HG02763 (cell line): Measurements from ENCODE around the gene FAM24B.

Experiments used
- ATAC-seq: cut with Tn5 transposase; IDR thresholded peaks from one replicate; pipeline ENCODE4 v1.9.1; 2021; ENCODE audit warnings: mild to moderate bottlenecking, moderate library complexity; ENCODE audit not compliant: unreplicated experiment

Gene FAM24B

DNA sequence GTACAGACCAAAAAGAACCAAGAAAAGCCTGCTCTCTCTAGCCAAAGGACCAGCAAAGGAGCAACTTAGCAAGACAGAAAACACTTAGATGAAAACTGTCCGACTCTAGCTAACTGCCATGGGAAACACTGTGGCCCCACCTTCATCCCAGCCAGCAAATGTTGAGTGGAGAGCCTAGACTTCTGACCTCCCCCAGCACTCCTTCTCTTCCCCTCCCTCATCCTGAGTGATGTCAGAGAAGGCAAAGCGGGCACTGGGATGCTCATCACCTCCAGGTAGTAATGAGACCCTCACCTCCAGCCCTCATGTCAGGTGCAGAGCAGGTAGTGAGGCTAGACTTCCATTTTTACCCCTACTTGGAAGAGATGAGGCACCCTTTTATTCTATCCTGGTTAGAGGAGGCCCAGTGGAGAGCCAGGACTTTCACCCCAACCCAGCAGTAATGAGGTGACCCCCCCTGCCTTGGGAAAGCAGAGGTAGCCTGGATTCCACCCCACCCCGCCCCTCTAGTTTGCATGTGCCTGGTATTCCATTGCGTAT, 50.6 kb downstream of the FAM24B start:
- ATAC-seq = no peak

DNA sequence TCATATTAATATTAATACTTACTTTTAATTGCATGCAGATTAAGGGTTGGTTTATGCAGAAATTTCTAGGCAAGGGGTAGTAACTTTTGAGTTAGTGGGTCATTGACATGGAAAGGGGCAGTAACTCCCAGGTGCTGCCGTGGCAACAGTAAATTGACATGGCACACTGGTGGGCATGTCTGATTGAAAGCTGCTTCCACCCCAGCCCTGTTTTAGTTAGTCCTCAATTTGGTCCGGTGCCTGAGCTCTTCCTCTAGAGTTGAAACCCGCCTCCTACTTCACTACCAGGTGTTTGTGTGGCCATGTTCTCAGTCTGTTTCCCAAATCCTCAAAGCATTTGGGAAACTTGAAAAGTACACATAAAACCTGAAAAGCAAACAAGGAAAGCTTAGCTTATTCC, 52.1 kb downstream of the FAM24B start:
- ATAC-seq = no peak

DNA sequence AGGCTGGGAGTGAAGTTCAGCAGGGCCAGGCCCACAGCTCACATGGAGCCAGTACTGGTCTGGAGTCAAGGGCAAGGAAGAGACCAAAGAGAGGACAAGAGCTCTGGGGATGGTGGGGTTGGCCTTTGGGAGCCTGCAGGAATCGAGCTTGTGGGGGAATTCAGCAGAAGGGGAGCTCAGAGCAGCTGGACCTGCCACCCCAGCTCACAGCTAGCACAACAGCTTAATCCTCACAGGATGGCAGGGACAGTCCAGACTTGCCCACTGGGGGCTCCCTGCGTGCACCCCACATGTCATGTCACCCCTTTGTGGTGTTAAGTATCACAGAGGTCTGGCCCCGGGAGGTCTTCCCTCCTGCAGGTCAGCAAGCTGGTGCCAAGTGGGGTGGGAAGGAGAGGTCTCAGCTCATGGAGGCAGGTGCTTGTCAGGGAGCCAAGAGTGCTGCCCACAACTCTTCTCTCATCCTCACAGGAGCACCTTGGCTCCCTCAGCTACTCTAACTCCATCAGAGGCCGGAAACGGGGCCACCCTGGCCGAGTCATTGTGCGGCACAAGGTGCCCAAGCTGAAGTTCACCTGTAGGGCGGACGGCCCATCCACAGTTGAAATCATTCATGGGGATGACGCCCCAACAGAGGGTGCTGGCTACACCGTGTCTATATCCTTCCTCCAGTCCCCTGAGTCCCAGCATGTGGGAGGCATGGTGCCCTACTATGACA, 56.2 kb downstream of the FAM24B start:
- ATAC-seq = no peak

DNA sequence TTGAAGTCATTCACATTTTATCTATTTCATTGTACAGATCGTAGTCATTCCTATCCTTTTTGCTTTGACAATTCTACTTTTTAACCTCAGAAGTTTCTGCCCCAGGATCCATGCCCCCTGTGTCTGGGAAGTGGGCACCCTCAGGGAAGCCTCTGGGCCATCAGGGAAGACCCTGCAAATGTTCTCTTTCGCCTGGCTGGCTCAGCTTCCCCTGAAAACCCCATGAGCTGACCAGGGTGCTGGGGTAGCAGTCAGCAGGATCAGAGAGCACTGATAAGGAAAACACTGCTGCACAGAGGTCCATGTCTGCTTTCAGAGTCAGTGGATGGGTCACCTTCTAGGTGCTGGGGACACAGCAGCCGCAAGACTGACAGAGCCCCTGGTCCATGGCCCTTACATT, 57.6 kb downstream of the FAM24B start:
- no peak for ATAC-seq

DNA sequence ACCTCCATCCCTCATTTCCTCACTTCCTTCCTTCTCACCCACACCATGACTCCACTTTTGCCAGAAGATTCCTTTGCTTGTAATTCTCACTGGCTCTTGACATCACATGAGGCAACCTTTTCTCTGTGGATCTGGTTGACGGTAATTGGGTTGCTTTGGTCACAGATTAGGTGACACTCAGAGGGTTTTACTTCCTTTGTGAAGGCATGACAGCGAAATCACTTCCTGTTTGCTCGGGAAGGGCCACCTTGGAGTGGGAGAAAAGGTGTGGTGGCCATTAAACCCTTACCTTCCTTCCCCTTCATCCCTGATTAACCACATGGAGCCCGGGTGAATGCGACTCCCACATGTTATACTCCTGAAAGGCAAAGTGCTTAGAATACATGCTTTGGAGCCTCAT, 63.9 kb downstream of the FAM24B start:
- no peak for ATAC-seq

GRCh38 chr10:122814493-122814892, 64.9 kb downstream of the FAM24B start:
- ATAC-seq = no peak

DNA sequence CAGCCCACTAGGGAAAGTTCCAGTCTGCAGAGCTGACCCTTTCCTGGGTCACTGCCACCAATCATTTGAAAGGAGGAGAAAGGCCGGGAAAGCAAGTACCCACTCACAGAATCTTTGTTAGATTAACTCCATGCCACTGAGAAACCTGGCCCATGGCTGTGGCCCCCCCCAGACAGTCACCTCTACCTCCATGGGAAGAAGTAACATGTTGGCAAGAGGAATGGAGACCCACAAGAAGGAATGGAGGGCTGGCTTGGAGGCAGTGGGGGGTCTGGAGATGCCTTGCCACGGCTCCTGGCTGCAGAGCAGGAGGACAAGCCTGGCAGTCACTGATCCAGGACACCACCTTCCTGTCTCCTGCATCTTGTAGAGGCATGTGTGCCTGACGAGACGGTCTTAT, 66.6 kb downstream of the FAM24B start:
- no peak for ATAC-seq

- ATAC-seq = no peak
Measured at GRCh38 chr10:122802282-122802681, 77.1 kb downstream of the FAM24B start.
